T-helper 2 cell treated with Interferon-gamma antibody and Interleukin-4, amounts not matched to agents 5 μg/mL and 100 μg/mL, for 36 hours (primary cell): ENCODE data around the gene GEMIN7.
A peak's percentile ranks its signal among the peaks of the same experiment; 100 is the strongest.

ENCODE experiments used
- DNase-seq: peaks from one replicate; pipeline ENCODE4 v3.0.0; 2021; ENCODE audit warnings: low spot score
- H3K27ac Mint-ChIP-seq: one replicate; pipeline ENCODE4 v1.8.0; 2021; ENCODE audit warnings: mild to moderate bottlenecking, mixed read lengths
- H3K27me3 Mint-ChIP-seq: one replicate; pipeline ENCODE4 v1.8.0; 2021; ENCODE audit warnings: low read depth, mixed read lengths
- H3K36me3 Mint-ChIP-seq: one replicate; pipeline ENCODE4 v1.8.0; 2021; ENCODE audit warnings: low read depth, mixed read lengths
- H3K4me1 Mint-ChIP-seq: one replicate; pipeline ENCODE4 v1.8.0; 2021; ENCODE audit warnings: low read depth, mixed read lengths
- H3K4me3 Mint-ChIP-seq: one replicate; pipeline ENCODE4 v1.8.0; 2022; ENCODE audit warnings: mild to moderate bottlenecking, moderate library complexity, mixed read lengths
- H3K9me3 Mint-ChIP-seq: one replicate; pipeline ENCODE4 v1.8.0; 2021; ENCODE audit warnings: mixed read lengths

Gene GEMIN7

GRCh38 chr19:45079063-45079910 is at the start of gene GEMIN7:
GEMIN7 (plus strand) TSS chr19:45079260; CDS start chr19:45090115, 10,855 bp downstream.
- DNase-seq, result peak; percentile 82
- H3K4me3 Mint-ChIP-seq, result peak within 1 kb of the TSS; percentile 99
- no peaks in the 10 kb centered on the region for H3K27me3 Mint-ChIP-seq
- no peaks in the 10 kb centered on the region for H3K9me3 Mint-ChIP-seq
- peak within 1 kb of the TSS; percentile 86 for H3K27ac Mint-ChIP-seq
- peaks cover 17% of the 10 kb centered on the region for H3K36me3 Mint-ChIP-seq
- peaks cover 34% of the 10 kb centered on the region for H3K4me1 Mint-ChIP-seq

GRCh38 chr19:45030825-45031224 is 48.2 kb upstream of the GEMIN7 start:
- H3K9me3 Mint-ChIP-seq, result no peaks in the 10 kb centered on the region
- no peak overlapping the region for H3K27ac Mint-ChIP-seq
- H3K4me3 Mint-ChIP-seq, result no peak overlapping the region
- H3K36me3 Mint-ChIP-seq, result peaks cover 54% of the 10 kb centered on the region
- H3K4me1 Mint-ChIP-seq, result no peaks in the 10 kb centered on the region
- no peaks in the 10 kb centered on the region for H3K27me3 Mint-ChIP-seq
- no peak for DNase-seq

- Mint-ChIP-seq H3K27ac (no peak overlapping the region), H3K27me3 (no peaks in the 10 kb centered on the region), H3K9me3 (no peaks in the 10 kb centered on the region), H3K4me3 (no peak overlapping the region), H3K4me1 (no peaks in the 10 kb centered on the region), H3K36me3 (peaks cover 51% of the 10 kb centered on the region)
- DNase-seq, result no peak
Measured at GRCh38 chr19:45032421-45032820, 46.6 kb upstream of the GEMIN7 start.

- H3K9me3 Mint-ChIP-seq, result no peaks in the 10 kb centered on the region
- peaks cover 13% of the 10 kb centered on the region for H3K4me1 Mint-ChIP-seq
- no peak overlapping the region for H3K27ac Mint-ChIP-seq
- peaks cover 47% of the 10 kb centered on the region for H3K36me3 Mint-ChIP-seq
- H3K4me3 Mint-ChIP-seq, result no peak overlapping the region
- no peaks in the 10 kb centered on the region for H3K27me3 Mint-ChIP-seq
- DNase-seq, result no peak
Measured at GRCh38 chr19:45035755-45036154, 43.3 kb upstream of the GEMIN7 start.

- DNase-seq, result no peak
- H3K4me1 Mint-ChIP-seq, result peaks cover 23% of the 10 kb centered on the region
- no peaks in the 10 kb centered on the region for H3K9me3 Mint-ChIP-seq
- H3K36me3 Mint-ChIP-seq, result peaks cover 51% of the 10 kb centered on the region
- H3K4me3 Mint-ChIP-seq, result peak overlapping the region; percentile 92
- peak overlapping the region; percentile 26 for H3K27ac Mint-ChIP-seq
- H3K27me3 Mint-ChIP-seq, result no peaks in the 10 kb centered on the region
Measured at GRCh38 chr19:45037393-45038169, 41.5 kb upstream of the GEMIN7 start.

- peaks cover 46% of the 10 kb centered on the region for H3K36me3 Mint-ChIP-seq
Measured at GRCh38 chr19:45038931-45039893, 39.8 kb upstream of the GEMIN7 start, which contains the start of gene CLASRP. CLASRP (plus strand) TSS chr19:45039045; CDS start chr19:45040213, 1,168 bp downstream.

GRCh38 chr19:45040059-45040771 is 38.8 kb upstream of the GEMIN7 start:
- Mint-ChIP-seq H3K27ac (peak overlapping the region; percentile 97), H3K36me3 (peaks cover 36% of the 10 kb centered on the region), H3K4me1 (peaks cover 27% of the 10 kb centered on the region), H3K27me3 (no peaks in the 10 kb centered on the region), H3K4me3 (peak overlapping the region; percentile 92), H3K9me3 (no peaks in the 10 kb centered on the region)
- no peak for DNase-seq

More at GRCh38 chr19:45038931-45039893, 39.8 kb upstream of the GEMIN7 start, which contains the start of gene CLASRP:
- Mint-ChIP-seq H3K27me3 (no peaks in the 10 kb centered on the region), H3K9me3 (no peaks in the 10 kb centered on the region), H3K27ac (peak within 1 kb of the TSS; percentile 97), H3K4me3 (peak within 1 kb of the TSS; percentile 92), H3K4me1 (peaks cover 23% of the 10 kb centered on the region)
- DNase-seq, result peak; percentile 87

- H3K4me3 Mint-ChIP-seq, result peak overlapping the region; percentile 75
- H3K36me3 Mint-ChIP-seq, result peaks cover 37% of the 10 kb centered on the region
- peaks cover 36% of the 10 kb centered on the region for H3K4me1 Mint-ChIP-seq
- H3K27me3 Mint-ChIP-seq, result no peaks in the 10 kb centered on the region
- no peaks in the 10 kb centered on the region for H3K9me3 Mint-ChIP-seq
- no peak for DNase-seq
- no peak overlapping the region for H3K27ac Mint-ChIP-seq
Measured at GRCh38 chr19:45041125-45041524, 37.9 kb upstream of the GEMIN7 start.

GRCh38 chr19:45045671-45046353 is 33.2 kb upstream of the GEMIN7 start:
- no peaks in the 10 kb centered on the region for H3K9me3 Mint-ChIP-seq
- H3K4me3 Mint-ChIP-seq, result no peak overlapping the region
- H3K36me3 Mint-ChIP-seq, result peaks cover 32% of the 10 kb centered on the region
- peaks cover 41% of the 10 kb centered on the region for H3K4me1 Mint-ChIP-seq
- H3K27me3 Mint-ChIP-seq, result no peaks in the 10 kb centered on the region
- H3K27ac Mint-ChIP-seq, result peak overlapping the region; percentile 43
- no peak for DNase-seq

GRCh38 chr19:45046355-45046754 is 32.7 kb upstream of the GEMIN7 start:
- peaks cover 31% of the 10 kb centered on the region for H3K36me3 Mint-ChIP-seq
- peak overlapping the region; percentile 17 for H3K4me3 Mint-ChIP-seq
- H3K27me3 Mint-ChIP-seq, result no peaks in the 10 kb centered on the region
- no peaks in the 10 kb centered on the region for H3K9me3 Mint-ChIP-seq
- peaks cover 38% of the 10 kb centered on the region for H3K4me1 Mint-ChIP-seq
- peak overlapping the region; percentile 29 for H3K27ac Mint-ChIP-seq
- no peak for DNase-seq

- Mint-ChIP-seq H3K4me1 (peaks cover 30% of the 10 kb centered on the region), H3K4me3 (peak overlapping the region; percentile 37), H3K27me3 (no peaks in the 10 kb centered on the region), H3K9me3 (no peaks in the 10 kb centered on the region), H3K36me3 (peaks cover 26% of the 10 kb centered on the region), H3K27ac (peak overlapping the region; percentile 60)
- DNase-seq, result no peak
Measured at GRCh38 chr19:45047188-45047797, 31.8 kb upstream of the GEMIN7 start.

GRCh38 chr19:45049073-45049736 is 29.9 kb upstream of the GEMIN7 start:
- peaks cover 32% of the 10 kb centered on the region for H3K36me3 Mint-ChIP-seq
- no peak for DNase-seq
- no peak overlapping the region for H3K4me3 Mint-ChIP-seq
- H3K27ac Mint-ChIP-seq, result no peak overlapping the region
- H3K4me1 Mint-ChIP-seq, result peaks cover 30% of the 10 kb centered on the region
- H3K9me3 Mint-ChIP-seq, result no peaks in the 10 kb centered on the region
- no peaks in the 10 kb centered on the region for H3K27me3 Mint-ChIP-seq
